ENCODE results near the gene TNKS1BP1.
"Not testable (repeated sequence)": the region's sequence is repeated elsewhere in the genome, so short reads cannot be mapped to it uniquely, and the experiment has no call there.

Gene TNKS1BP1

GRCh38 chr11:57297221-57297620, 27.5 kb downstream of the TNKS1BP1 start:
- no peak for DNase-seq

- DNase-seq: not testable (repeated sequence)
These were observed 28.5 kb downstream of the TNKS1BP1 start for GRCh38 chr11:57296205-57296604.

GRCh38 chr11:57294225-57295131, 30.3 kb downstream of the TNKS1BP1 start:
- DNase-seq: peak in 25 of 58 donors; percentile 2 to 65 (median 23)

- DNase-seq: no peak
These were observed 34.5 kb downstream of the TNKS1BP1 start for GRCh38 chr11:57290288-57290687.

GRCh38 chr11:57288771-57289579, 35.8 kb downstream of the TNKS1BP1 start:
- no peak for DNase-seq

- no peak for DNase-seq
These were observed 36.9 kb downstream of the TNKS1BP1 start for GRCh38 chr11:57287884-57288283.

GRCh38 chr11:57283231-57283990, 41.3 kb downstream of the TNKS1BP1 start:
- no peak for DNase-seq

- not testable (repeated sequence) for DNase-seq
These were observed 43.2 kb downstream of the TNKS1BP1 start for GRCh38 chr11:57281546-57281945.

- DNase-seq: peak in 1 of 58 donors; percentile 2
These were observed 45.6 kb downstream of the TNKS1BP1 start for GRCh38 chr11:57279116-57279515.

- no peak for DNase-seq
These were observed 46.0 kb downstream of the TNKS1BP1 start for GRCh38 chr11:57278721-57279095.

GRCh38 chr11:57277845-57278720, 46.7 kb downstream of the TNKS1BP1 start:
- DNase-seq: peak in 54 of 58 donors; percentile 7 to 78 (median 32)

- no peak for DNase-seq
These were observed 47.6 kb downstream of the TNKS1BP1 start for GRCh38 chr11:57276971-57277675.

GRCh38 chr11:57276169-57276970, 48.4 kb downstream of the TNKS1BP1 start:
- DNase-seq: no peak

- DNase-seq: no peak
These were observed 49.2 kb downstream of the TNKS1BP1 start for GRCh38 chr11:57275582-57275981.

- no peak for DNase-seq
These were observed 49.8 kb downstream of the TNKS1BP1 start for GRCh38 chr11:57274904-57275498.

GRCh38 chr11:57273448-57274058, 51.2 kb downstream of the TNKS1BP1 start:
- DNase-seq: no peak

GRCh38 chr11:57269571-57270021, 55.2 kb downstream of the TNKS1BP1 start:
- no peak for DNase-seq

- DNase-seq: no peak
These were observed 58.6 kb downstream of the TNKS1BP1 start for GRCh38 chr11:57266157-57266556.
